Tibial nerve (tissue), 4 donors: ENCODE results near the gene FNDC1. TPM values are rescaled to one million over a fixed set of nuclear protein-coding genes. Genes with fewer than 3 reads are reported as not detected.
A peak's percentile ranks its signal among the peaks of the same experiment; 100 is the strongest.

ENCODE experiments used
- DNase-seq, 2 donors: peaks; one replicate each; pipeline ENCODE4 v3.0.0-alpha.2; 2019; ENCODE audit warnings: low spot score in 2 of 2
- H3K27ac ChIP-seq, 4 donors: fragments of 200-600 bp; sonication (generic) in 3 of 4; one replicate each; pipeline ENCODE4 v1.5.1; 2017 to 2019; ENCODE audit warnings: mild to moderate bottlenecking in 1 of 4
- H3K27me3 ChIP-seq, 2 donors: fragments of 200-600 bp; sonication (generic) in 1 of 2; one replicate each; pipeline versions ENCODE4 v1.5.1 to v1.6.0; 2017 to 2019
- H3K36me3 ChIP-seq, 3 donors: fragments of 200-600 bp; sonication (generic); one replicate each; pipeline ENCODE4 v1.5.1; 2018 to 2019
- H3K4me1 ChIP-seq, 4 donors: fragments of 200-600 bp; sonication (generic) in 3 of 4; one replicate each; pipeline ENCODE4 v1.5.1; 2017 to 2019
- H3K4me3 ChIP-seq, 4 donors: fragments of 200-600 bp; sonication (generic) in 3 of 4; one replicate each; pipeline ENCODE4 v1.5.1; 2017 to 2019; ENCODE audit warnings: mild to moderate bottlenecking in 1 of 4, moderate library complexity in 1 of 4
- H3K9me3 ChIP-seq, 4 donors: fragments of 200-600 bp; sonication (generic) in 3 of 4; one replicate each; pipeline ENCODE4 v1.5.1; 2017 to 2019
- CTCF ChIP-seq, 5 experiments: fragments of 200-600 bp in 3 of 5; fragments of 450-650 bp in 2 of 5; sonication (generic) in 3 of 5; IDR thresholded peaks; one replicate each; pipeline ENCODE4 v1.5.1; 2016 to 2019; ENCODE audit warnings: antibody characterized with exemption in 5 of 5, mild to moderate bottlenecking in 3 of 5, moderate library complexity in 2 of 5
- EP300 ChIP-seq, 2 donors: sonication (generic); formaldehyde crosslinking; IDR thresholded peaks; one replicate each; pipeline ENCODE4 v1.6.1; 2017; ENCODE audit warnings: antibody characterized with exemption in 2 of 2, mild to moderate bottlenecking in 1 of 2
- POLR2A ChIP-seq, 2 donors: fragments of 450-650 bp; IDR thresholded peaks; one replicate each; pipeline ENCODE4 v1.6.1; 2017; ENCODE audit warnings: antibody characterized with exemption in 2 of 2, mild to moderate bottlenecking in 2 of 2, moderate library complexity in 2 of 2
- WGBS, 2 donors: methylation state at CpG; one replicate each; pipeline ENCODE4 v1.1.5; 2018; 5-methylcytosine and 5-hydroxymethylcytosine counted together
- total RNA-seq, 4 donors: library from RNA; depleted of rRNA; stranded (reverse); fragments of >200 nt; gene quantifications; one replicate each; pipeline ENCODE4 v1.1.0, GENCODE V29; 2016

The FNDC1 gene
- total RNA-seq, 4 donors from 2014 or later = 2.1 to 8.2 (median 5.4) TPM

- Histone ChIP-seq H3K9me3 (no peaks in the 10 kb centered on the region), H3K36me3 (no peaks in the 10 kb centered on the region), H3K4me1 (peaks cover 0 to 8% (median 0%) of the 10 kb centered on the region in 4 donors), H3K4me3 (no peak overlapping the region), H3K27ac (no peak overlapping the region), H3K27me3 (no peaks in the 10 kb centered on the region)
- DNase-seq = no peak
- TF ChIP-seq CTCF (IDR thresholded peaks at IDR 0.05) (no peak), POLR2A (IDR thresholded peaks at IDR 0.05) (no peak), EP300 (IDR thresholded peaks at IDR 0.05) (no peak)
- WGBS, 2 donors = 48% methylated on average over 3 of the region's 3 CpGs
These were observed 44.2 kb downstream of the FNDC1 start for GRCh38 chr6:159213405-159213804.

GRCh38 chr6:159214281-159214680 lies 45.1 kb downstream of the FNDC1 start:
- DNase-seq = no peak
- Histone ChIP-seq H3K4me3 (no peak overlapping the region), H3K4me1 (peaks cover 0 to 8% (median 0%) of the 10 kb centered on the region in 4 donors), H3K27ac (no peak overlapping the region), H3K9me3 (no peaks in the 10 kb centered on the region), H3K27me3 (no peaks in the 10 kb centered on the region), H3K36me3 (no peaks in the 10 kb centered on the region)
- TF ChIP-seq POLR2A (IDR thresholded peaks at IDR 0.05) = no peak
- no peak for TF ChIP-seq EP300 (IDR thresholded peaks at IDR 0.05)
- no peak for TF ChIP-seq CTCF (IDR thresholded peaks at IDR 0.05)
- WGBS, 2 donors = 58 to 60% methylated on average over 2 of the region's 2 CpGs

GRCh38 chr6:159217595-159218275 lies 48.5 kb downstream of the FNDC1 start:
- no peak for DNase-seq
- Histone ChIP-seq H3K4me1 (peaks cover 0 to 8% (median 0%) of the 10 kb centered on the region in 4 donors), H3K27me3 (no peaks in the 10 kb centered on the region), H3K27ac (no peak overlapping the region), H3K9me3 (no peaks in the 10 kb centered on the region), H3K4me3 (no peak overlapping the region), H3K36me3 (no peaks in the 10 kb centered on the region)
- peak in 4 of 5 experiments; percentile 10 to 49 (median 26) for TF ChIP-seq CTCF (IDR thresholded peaks at IDR 0.05)
- no peak for TF ChIP-seq POLR2A (IDR thresholded peaks at IDR 0.05)
- WGBS, 2 donors = 55 to 62% methylated on average over 17 of the region's 17 CpGs

GRCh38 chr6:159220093-159220492 lies 50.9 kb downstream of the FNDC1 start:
- 50 to 68% methylated on average over 5 of the region's 5 CpGs for WGBS, 2 donors

More at GRCh38 chr6:159220093-159220492, 50.9 kb downstream of the FNDC1 start:
- no peaks in the 10 kb centered on the region for H3K9me3 ChIP-seq
- no peak for TF ChIP-seq POLR2A (IDR thresholded peaks at IDR 0.05)
- no peak for TF ChIP-seq EP300 (IDR thresholded peaks at IDR 0.05)
- TF ChIP-seq CTCF (IDR thresholded peaks at IDR 0.05) = no peak
- H3K36me3 ChIP-seq = no peaks in the 10 kb centered on the region
- H3K27me3 ChIP-seq = no peaks in the 10 kb centered on the region
- H3K4me3 ChIP-seq = no peak overlapping the region
- H3K27ac ChIP-seq = no peak overlapping the region
- DNase-seq = no peak
- peaks cover 0 to 8% (median 0%) of the 10 kb centered on the region in 4 donors for H3K4me1 ChIP-seq
